Thymus (tissue), 11 donors: Measurements from ENCODE around the gene CRPPA. TPM values are rescaled to one million over a fixed set of nuclear protein-coding genes. Genes with fewer than 3 reads are reported as not detected.
"Not testable (repeated sequence)": the region's sequence is repeated elsewhere in the genome, so short reads cannot be mapped to it uniquely, and the experiment has no call there.

Source experiments
- DNase-seq, 9 donors: peaks; one replicate each; pipeline ENCODE4 v3.0.0-alpha.2; 2013; ENCODE audit warnings: low spot score in 9 of 9, low read depth in 6 of 9, missing footprints in 1 of 9
- H3K27ac ChIP-seq, 2 donors: one replicate each; pipeline ENCODE4 v1.5.1; 2013; ENCODE audit warnings: control low read depth in 1 of 2, low read depth in 1 of 2, low read length in 1 of 2, mild to moderate bottlenecking in 1 of 2, moderate library complexity in 1 of 2
- H3K27me3 ChIP-seq, 2 donors: one replicate each; pipeline ENCODE4 v1.5.1; 2013; ENCODE audit warnings: low read length in 1 of 2; ENCODE audit not compliant: control insufficient read depth in 2 of 2, insufficient read depth in 1 of 2
- H3K36me3 ChIP-seq, 2 donors: one replicate each; pipeline ENCODE4 v1.5.1; 2013; ENCODE audit warnings: low read length in 1 of 2, mild to moderate bottlenecking in 1 of 2, moderate library complexity in 1 of 2; ENCODE audit not compliant: control insufficient read depth in 2 of 2, insufficient read depth in 2 of 2
- H3K4me1 ChIP-seq, 2 donors: one replicate each; pipeline ENCODE4 v1.5.1; 2013; ENCODE audit warnings: low read length in 2 of 2; ENCODE audit not compliant: control insufficient read depth in 2 of 2, insufficient read depth in 2 of 2
- H3K4me3 ChIP-seq, 2 donors: one replicate each; pipeline ENCODE4 v1.5.1; 2013; ENCODE audit warnings: low read length in 2 of 2, control low read depth in 1 of 2, mild to moderate bottlenecking in 1 of 2
- H3K9me3 ChIP-seq, 2 donors: one replicate each; pipeline ENCODE4 v1.5.1; 2013; ENCODE audit warnings: low read length in 1 of 2, mild to moderate bottlenecking in 1 of 2; ENCODE audit not compliant: control insufficient read depth in 2 of 2, insufficient read depth in 1 of 2
- WGBS: extraction: QIAGEN DNeasy Blood & Tissue Kit; methylation state at CpG from one replicate; pipeline ENCODE4 v1.1.7; 2013; 5-methylcytosine and 5-hydroxymethylcytosine counted together
- polyA plus RNA-seq: library from polyadenylated mRNA; stranded (reverse); fragments of 200-250 nt; gene quantifications from one replicate; pipeline ENCODE4 v1.2.3, GENCODE V29; 2013
- total RNA-seq: library from RNA; stranded (reverse); fragments of 120-200 nt; gene quantifications from one replicate; pipeline ENCODE4 v1.2.4, GENCODE V29; 2013
- donor health status: healthy.

Gene CRPPA
- total and polyA plus RNA-seq, 2 donors: 0.32 to 1.4 TPM

DNA sequence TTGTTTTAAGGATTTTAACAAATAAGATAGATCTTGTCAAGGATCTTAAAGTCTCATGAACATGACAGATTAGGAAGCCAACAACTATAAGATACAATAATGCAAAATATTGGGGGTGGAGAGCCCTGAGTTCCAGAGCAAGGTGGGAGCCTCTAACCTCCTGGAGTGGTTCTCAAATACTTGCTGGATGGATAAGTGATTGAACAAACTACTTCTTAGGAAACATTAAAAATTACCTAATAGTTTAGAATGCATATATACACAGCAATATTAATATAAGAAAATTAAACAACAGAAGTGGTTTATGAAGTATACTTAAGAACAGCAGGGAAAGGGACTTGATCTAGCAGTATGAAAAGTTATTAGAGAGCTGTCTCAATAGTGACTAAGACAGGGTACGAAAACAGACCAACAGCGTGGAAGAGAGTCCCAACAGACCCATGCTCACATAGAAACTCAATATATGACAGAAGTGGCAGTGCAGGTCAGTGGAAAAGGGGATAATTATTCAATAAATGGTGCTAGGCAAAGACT, 28.3 kb downstream of the CRPPA start:
- Histone ChIP-seq H3K9me3 (peaks cover 1 to 13% of the 10 kb centered on the region in 2 donors), H3K4me1 (no peaks in the 10 kb centered on the region), H3K36me3 (no peaks in the 10 kb centered on the region), H3K4me3 (no peak overlapping the region), H3K27ac (no peak overlapping the region), H3K27me3 (no peaks in the 10 kb centered on the region)
- WGBS: 96% methylated on average over 2 of the region's 2 CpGs
- DNase-seq: no peak

DNA sequence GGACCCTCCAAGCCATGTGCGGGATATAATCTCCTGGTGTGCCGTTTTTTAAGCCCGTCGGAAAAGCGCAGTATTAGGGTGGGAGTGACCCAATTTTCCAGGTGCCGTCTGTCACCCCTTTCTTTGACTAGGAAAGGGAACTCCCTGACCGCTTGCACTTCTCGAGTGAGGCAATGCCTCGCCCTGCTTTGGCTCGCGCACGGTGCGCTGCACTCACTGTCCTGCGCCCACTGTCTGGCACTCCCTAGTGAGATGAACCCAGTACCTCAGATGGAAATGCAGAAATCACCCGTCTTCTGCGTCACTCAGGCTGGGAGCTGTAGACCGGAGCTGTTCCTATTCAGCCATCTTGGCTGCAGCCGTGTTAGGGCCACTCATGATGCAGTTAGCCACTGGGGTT, 37.6 kb downstream of the CRPPA start:
- not testable (repeated sequence) for DNase-seq, H3K27ac ChIP-seq, H3K4me3 ChIP-seq, H3K4me1 ChIP-seq, H3K27me3 ChIP-seq, H3K9me3 ChIP-seq, H3K36me3 ChIP-seq
- WGBS: 96% methylated on average over 18 of the region's 18 CpGs

- not testable (repeated sequence) for DNase-seq, H3K27me3 ChIP-seq, H3K4me1 ChIP-seq, H3K9me3 ChIP-seq, H3K4me3 ChIP-seq, H3K36me3 ChIP-seq, H3K27ac ChIP-seq
- WGBS: 91% methylated on average over 7 of the region's 7 CpGs
Observed at GRCh38 chr7:16383103-16383502, 38.2 kb downstream of the CRPPA start.

Other genes starting within 250 kb of the CRPPA start
- gene SOSTDC1, start 44.2 kb upstream of the CRPPA start, total RNA-seq: 2.0 TPM
- 0.64 TPM for gene SOSTDC1, start 44.2 kb upstream of the CRPPA start, polyA plus RNA-seq
- gene LRRC72, start 105.3 kb upstream of the CRPPA start, total RNA-seq: not detected
- gene LRRC72, start 105.3 kb upstream of the CRPPA start, polyA plus RNA-seq: not detected
- gene ANKMY2, start 224.2 kb upstream of the CRPPA start, total RNA-seq: 18.2 TPM
- gene ANKMY2, start 224.2 kb upstream of the CRPPA start, polyA plus RNA-seq: 13.1 TPM
- 41.1 TPM for gene BZW2, start 224.6 kb upstream of the CRPPA start, total RNA-seq
- gene BZW2, start 224.6 kb upstream of the CRPPA start, polyA plus RNA-seq: 40.3 TPM